IMR-90 (cell line): Measurements from ENCODE around the gene CUEDC2. TPM values are rescaled to one million over a fixed set of nuclear protein-coding genes. Genes with fewer than 3 reads are reported as not detected.

Source experiments
- ATAC-seq: fragments of 200-7000 bp; cut with Tn5 transposase; 2 replicates; pipeline ENCODE4 v1.9.1; 2020; ENCODE audit warnings: low read depth, mild to moderate bottlenecking, moderate library complexity
- BruUV-seq: library from RNA; stranded (reverse); fragments of 400-500 nt; replicated peaks from 2 replicates; lab custom pipeline; 2021; lab: Mats Ljungman, UMichigan
- CTCF ChIA-PET: fragments of 300-600 bp; formaldehyde crosslinking; extraction: SDS; loops from one replicate; lab custom pipeline; 2021; ENCODE audit warnings: antibody characterized with exemption; lab: Yijun Ruan, JAX
- POLR2A ChIA-PET: fragments of 300-600 bp; sonication (Branson Sonifier 250); formaldehyde crosslinking; loops from one replicate; lab custom pipeline; 2022; ENCODE audit warnings: antibody characterized with exemption; ENCODE audit not compliant: unreplicated experiment; lab: Charles Lee
- DNase-seq: peaks from one replicate; pipeline ENCODE4 v3.0.0; 2013
- H2AFZ ChIP-seq: replicated peaks from 2 replicates; pipeline ENCODE3; 2013; ENCODE audit warnings: low read length, mild to moderate bottlenecking; ENCODE audit not compliant: poor library complexity
- H2AK5ac ChIP-seq: 2 replicates; pipeline ENCODE4 v1.6.1; 2013; ENCODE audit warnings: low read depth, low read length, inconsistent platforms
- H2AK9ac ChIP-seq: replicated peaks from 2 replicates; pipeline ENCODE3; 2013; ENCODE audit warnings: mild to moderate bottlenecking, low read depth, low read length, moderate library complexity; ENCODE audit not compliant: poor library complexity
- H2BK120ac ChIP-seq: 2 replicates; pipeline ENCODE4 v1.6.1; 2013; ENCODE audit warnings: low read depth, low read length, inconsistent platforms
- H2BK15ac ChIP-seq: 3 replicates; pipeline ENCODE4 v1.6.1; 2013; ENCODE audit warnings: low read depth, low read length, inconsistent platforms
- H2BK20ac ChIP-seq: 2 replicates; pipeline ENCODE4 v1.6.1; 2013; ENCODE audit warnings: low read depth, mild to moderate bottlenecking, inconsistent platforms, low read length, moderate library complexity
- H2BK5ac ChIP-seq: 2 replicates; pipeline ENCODE4 v1.6.1; 2013; ENCODE audit warnings: mild to moderate bottlenecking, low read depth, low read length, inconsistent platforms; ENCODE audit not compliant: poor library complexity, severe bottlenecking
- H3K14ac ChIP-seq: replicated peaks from 2 replicates; pipeline ENCODE4 v1.6.1; 2013; ENCODE audit warnings: low read depth, low read length, inconsistent platforms
- H3K18ac ChIP-seq: 2 replicates; pipeline ENCODE4 v1.6.1; 2013; ENCODE audit warnings: low read depth, low read length, control low read depth
- H3K23ac ChIP-seq: 2 replicates; pipeline ENCODE4 v1.6.1; 2013; ENCODE audit warnings: low read depth, low read length, inconsistent platforms
- H3K27ac ChIP-seq: 2 replicates; pipeline ENCODE4 v1.5.1; 2013; ENCODE audit warnings: mild to moderate bottlenecking, control low read depth, low read length; ENCODE audit not compliant: insufficient read depth
- H3K27me3 ChIP-seq: 2 replicates; pipeline ENCODE4 v1.6.1; 2013; ENCODE audit warnings: low read length; ENCODE audit not compliant: control insufficient read depth, insufficient read depth
- H3K36me3 ChIP-seq: 2 replicates; pipeline ENCODE4 v1.6.1; 2013; ENCODE audit warnings: low read length, mixed read lengths; ENCODE audit not compliant: control insufficient read depth, insufficient read depth
- H3K4ac ChIP-seq: 2 replicates; pipeline ENCODE4 v1.6.1; 2013; ENCODE audit warnings: low read depth, low read length, inconsistent platforms
- H3K4me1 ChIP-seq: 2 replicates; pipeline ENCODE4 v1.6.1; 2013; ENCODE audit warnings: low read length, mixed read lengths; ENCODE audit not compliant: control insufficient read depth, insufficient read depth
- H3K4me2 ChIP-seq: 2 replicates; pipeline ENCODE4 v1.6.1; 2013; ENCODE audit warnings: low read depth, mild to moderate bottlenecking, control low read depth, low read length, moderate library complexity
- H3K4me3 ChIP-seq: 2 replicates; pipeline ENCODE4 v1.5.1; 2013; ENCODE audit warnings: low read depth, mild to moderate bottlenecking, control low read depth, low read length, moderate library complexity; ENCODE audit not compliant: insufficient read depth
- H3K56ac ChIP-seq: 2 replicates; pipeline ENCODE4 v1.6.1; 2013; ENCODE audit warnings: low read length, inconsistent platforms; ENCODE audit not compliant: insufficient read depth; ENCODE audit errors: extremely low read depth
- H3K79me1 ChIP-seq, 2 experiments: 2 replicates each; pipeline ENCODE4 v1.6.1; 2013; ENCODE audit warnings: low read length in 2 of 2, inconsistent platforms in 1 of 2, low read depth in 1 of 2
- H3K9ac ChIP-seq: 2 replicates; pipeline ENCODE4 v1.6.1; 2013; ENCODE audit warnings: low read depth, low read length, control low read depth
- H3K9me1 ChIP-seq: 2 replicates; pipeline ENCODE4 v1.6.1; 2013; ENCODE audit warnings: low read length, inconsistent platforms; ENCODE audit not compliant: insufficient read depth
- H3K9me3 ChIP-seq: 2 replicates; pipeline ENCODE4 v1.6.1; 2013; ENCODE audit warnings: low read length; ENCODE audit not compliant: control insufficient read depth, insufficient read depth
- H4K20me1 ChIP-seq: 2 replicates; pipeline ENCODE4 v1.6.1; 2013; ENCODE audit warnings: low read length, inconsistent platforms; ENCODE audit not compliant: insufficient read depth
- H4K5ac ChIP-seq: 2 replicates; pipeline ENCODE4 v1.6.1; 2013; ENCODE audit warnings: mild to moderate bottlenecking, low read depth, low read length, control low read depth
- H4K8ac ChIP-seq, 2 experiments: 2 replicates each; pipeline ENCODE4 v1.6.1; 2013; ENCODE audit warnings: low read depth in 2 of 2, low read length in 2 of 2, control low read depth in 1 of 2, inconsistent platforms in 1 of 2
- H4K91ac ChIP-seq: 2 replicates; pipeline ENCODE4 v1.6.1; 2013; ENCODE audit warnings: low read depth, low read length, inconsistent platforms; ENCODE audit not compliant: insufficient read depth
- CHD1 ChIP-seq: IDR thresholded peaks from 2 replicates; pipeline ENCODE4 v1.6.1; 2012; ENCODE audit warnings: low read depth, low read length, improper control_type of control experiment
- WGBS, 2 experiments: methylation state at CpG; one replicate each; pipeline versions ENCODE4 v1.1.5 to v1.1.7; 2013; ENCODE audit warnings: missing lambda C conversion rate in 2 of 2; ENCODE audit not compliant: insufficient read length in 1 of 2; ENCODE audit errors: extremely low coverage in 2 of 2; 5-methylcytosine and 5-hydroxymethylcytosine counted together
- dilution Hi-C: fragments of 300-500 bp; cut with HindIII; formaldehyde crosslinking; loops from one replicate; pipeline ENCODE4 v1.14.3; 2018; ENCODE audit warnings: low sequenced_read_pairs; ENCODE audit not compliant: unreplicated experiment
- in situ Hi-C: fragments of 300-500 bp; cut with MboI; formaldehyde crosslinking; loops from 3 replicates; pipeline ENCODE4 v1.14.3; 2019; ENCODE audit warnings: low sequenced_read_pairs, inconsistent platforms, mixed read lengths
- intact Hi-C: fragments of 100-400 bp; cut with micrococcal nuclease; formaldehyde crosslinking; loops from 2 replicates; pipeline ENCODE4 v1.10.0; 2022
- polyA plus RNA-seq, 3 experiments: library from polyadenylated mRNA; depleted of rRNA; stranded (reverse); fragments of >200 nt; gene quantifications; 2 replicates each; pipeline ENCODE4 v1.2.3, GENCODE V29; 2012; ENCODE audit warnings: low replicate concordance in 1 of 3
- total RNA-seq: library from RNA; depleted of rRNA; stranded (reverse); fragments of >200 nt; gene quantifications from 2 replicates; pipeline ENCODE4 v1.2.3, GENCODE V29; 2012

CUEDC2 gene
- total and polyA plus RNA-seq, 2 of the 4 experiments (the other 2 are of a cell fraction) = 55.7 to 84.9 TPM

- no peak overlapping the region for H2AK5ac ChIP-seq
- intact Hi-C loops (loop anchor here (10.0 kb wide), 1 partner anchor 252 kb away; the partner anchor contains the start of gene TRIM8), dilution Hi-C loops (no loop called here), in situ Hi-C loops (loop anchor here (5.0 kb wide), 1 partner anchor 85 kb away; no protein-coding TSS in a partner anchor)
- peaks cover 10% of the 10 kb centered on the region for H3K9me1 ChIP-seq
- H3K56ac ChIP-seq = no peak overlapping the region
- ChIA-PET POLR2A (no interaction called here), CTCF (no interaction called here)
- no peak overlapping the region for H2AK9ac ChIP-seq
- H3K4me2 ChIP-seq = no peak overlapping the region
- no peak overlapping the region for H2BK15ac ChIP-seq
- no peak overlapping the region for H3K23ac ChIP-seq
- H3K27ac ChIP-seq = no peak overlapping the region
- H2BK5ac ChIP-seq = no peak overlapping the region
- no peak overlapping the region for H4K8ac ChIP-seq
- H3K36me3 ChIP-seq = 0 out of 2 replicates have a peak, but pooled peaks cover 2% of the 10 kb centered on the region
- 60% methylated on average over 1 of the region's 5 CpGs; no CpG with 5 or more reads in 1 of the 2 experiments for WGBS, 2 experiments
- H4K91ac ChIP-seq = no peak overlapping the region
- H3K18ac ChIP-seq = no peak overlapping the region
- no peak for TF ChIP-seq CHD1
- H4K20me1 ChIP-seq = 0 out of 2 replicates have a peak, but pooled peaks cover 3% of the 10 kb centered on the region
- no peak overlapping the region for H3K4me3 ChIP-seq
- no peaks in the 10 kb centered on the region for H3K9me3 ChIP-seq
- H2BK20ac ChIP-seq = no peak overlapping the region
- DNase-seq = no peak
- no peak overlapping the region for H3K9ac ChIP-seq
- H3K4me1 ChIP-seq = peaks cover 7% of the 10 kb centered on the region
- no peak for ATAC-seq
- no peaks in the 10 kb centered on the region for H3K27me3 ChIP-seq
- no TSS peak for BruUV-seq
- no peak overlapping the region for H3K4ac ChIP-seq
- no peak overlapping the region for H2AFZ ChIP-seq
- peaks cover 13 to 22% of the 10 kb centered on the region in 2 experiments for H3K79me1 ChIP-seq
- no peak overlapping the region for H2BK120ac ChIP-seq
- H3K14ac ChIP-seq = no peak overlapping the region
- no peak overlapping the region for H4K5ac ChIP-seq
Observed at GRCh38 chr10:102392306-102392705, 40.1 kb downstream of the CUEDC2 start.
